Psoas muscle (tissue), 8 donors: Measurements from ENCODE around the gene SSC5D. TPM values are rescaled to one million over a fixed set of nuclear protein-coding genes. Genes with fewer than 3 reads are reported as not detected.

Experiments
- ATAC-seq, 4 donors: fragments of 200-7000 bp; cut with Tn5 transposase; one replicate each; pipeline ENCODE4 v1.9.1; 2020; ENCODE audit warnings: moderate library complexity in 3 of 4, mild to moderate bottlenecking in 2 of 4
- DNase-seq, 2 donors: peaks; one replicate each; pipeline ENCODE4 v3.0.0-alpha.2; 2020
- H3K27ac ChIP-seq: fragments of 200-600 bp; one replicate; pipeline ENCODE4 v1.8.0; 2022
- H3K27me3 ChIP-seq, 3 donors: fragments of 200-600 bp in 1 of 3; one replicate each; pipeline versions ENCODE4 v1.6.1 to v1.8.0; 2013 to 2022; ENCODE audit warnings: low read length in 2 of 3, mild to moderate bottlenecking in 2 of 3, moderate library complexity in 1 of 3; ENCODE audit not compliant: insufficient read depth in 3 of 3
- H3K36me3 ChIP-seq, 2 donors: fragments of 200-600 bp in 1 of 2; one replicate each; pipeline versions ENCODE4 v1.6.1 to v1.8.0; 2013 to 2022; ENCODE audit warnings: low read depth in 1 of 2, mild to moderate bottlenecking in 1 of 2, moderate library complexity in 1 of 2; ENCODE audit not compliant: insufficient read depth in 1 of 2
- H3K4me1 ChIP-seq: fragments of 200-600 bp; one replicate; pipeline ENCODE4 v1.8.0; 2022
- H3K4me3 ChIP-seq: fragments of 200-600 bp; one replicate; pipeline ENCODE4 v1.8.0; 2022; ENCODE audit warnings: mild to moderate bottlenecking
- H3K9me3 ChIP-seq: fragments of 200-600 bp; one replicate; pipeline ENCODE4 v1.8.0; 2022
- CTCF ChIP-seq: fragments of 200-600 bp; IDR thresholded peaks from one replicate; pipeline ENCODE4 v1.8.0; 2022; ENCODE audit warnings: antibody characterized with exemption
- WGBS, 3 donors: extraction: QIAGEN DNeasy Blood & Tissue Kit; methylation state at CpG; one replicate each; pipeline versions ENCODE4 v1.1.6 to v1.1.7; 2013; 5-methylcytosine and 5-hydroxymethylcytosine counted together
- intact Hi-C, 2 donors: fragments of 100-400 bp; cut with DNase I; formaldehyde crosslinking; loops; one replicate each; pipeline versions ENCODE4 v1.11.0 to v1.14.2; 2022
- polyA plus RNA-seq, 3 donors: library from polyadenylated mRNA; stranded (reverse); fragments of 200-250 nt; gene quantifications; one replicate each; pipeline ENCODE4 v1.2.3, GENCODE V29; 2013
- total RNA-seq, 4 donors: library from RNA; stranded (reverse); fragmentation: NEBNext Ultra II Directional in 2 of 4; extraction: Animal tissue kit (Norgen Biotek cat#: 25700) in 2 of 4; gene quantifications; one replicate each; pipeline versions ENCODE4 v1.2.1 to v1.2.4, GENCODE V29; 2021 to 2023
- donor health status: healthy with polysubstance abuse.
- donor health status: DM: no; HTN: no; CAD: no; lungs with moderate emphysema.
- donor health status: Bipolar disorder and iron deficiency.
- donor health status: healthy.
- donor health status: DM: yes; HTN: yes; CAD: no.
- donor health status: DM: no; HTN: no; CAD: no.
- donor health status: DM: no; HTN: no; CAD: no.
- donor health status: DM: yes; HTN: yes; CAD: no.

SSC5D gene
- total and polyA plus RNA-seq, 7 donors, result 0.11 to 4.6 (median 1.2) TPM

GRCh38 chr19:55484593-55485438, 3.4 kb upstream of the SSC5D start, which contains the start of gene NAT14:
Gene NAT14, plus strand, starts transcription at chr19:55485188. Its CDS starts 521 bp downstream, at chr19:55485709.
- intact Hi-C loops, result no loop called here
- TF ChIP-seq CTCF, result no peak
- ATAC-seq (peak; percentile 45 to 69 (median 53)), DNase-seq (peak; percentile 64 to 78)
- WGBS, 3 donors, result 1 to 2% (median 2%) methylated on average over 55 to 78 of the region's 78 CpGs
- H3K27me3 ChIP-seq, result peaks cover 0 to 9% (median 5%) of the 10 kb centered on the region in 3 donors
- H3K4me3 ChIP-seq, result peak within 1 kb of the TSS; percentile 69
- peaks cover 0 to 18% of the 10 kb centered on the region in 2 donors for H3K36me3 ChIP-seq
- peaks cover 9% of the 10 kb centered on the region for H3K4me1 ChIP-seq
- no peaks in the 10 kb centered on the region for H3K9me3 ChIP-seq
- H3K27ac ChIP-seq, result peak within 1 kb of the TSS; percentile 73

- Histone ChIP-seq H3K36me3 (peaks cover 0 to 18% of the 10 kb centered on the region in 2 donors), H3K4me3 (peak overlapping the region; percentile 69), H3K27me3 (peaks cover 0 to 9% (median 5%) of the 10 kb centered on the region in 3 donors), H3K27ac (peak overlapping the region; percentile 69), H3K9me3 (no peaks in the 10 kb centered on the region), H3K4me1 (peaks cover 9% of the 10 kb centered on the region)
- TF ChIP-seq CTCF, result no peak
- intact Hi-C loops, result no loop called here
- whole genome bisulfite sequencing, 3 donors, result 21 to 27% (median 23%) methylated on average over 17 to 18 of the region's 18 CpGs
- ATAC-seq (peak in 1 of 4 donors; percentile 1), DNase-seq (peak in 1 of 2 donors; percentile 53)
Measured at GRCh38 chr19:55485439-55486011, 2.7 kb upstream of the SSC5D start.

GRCh38 chr19:55486043-55486970, 1.9 kb upstream of the SSC5D start:
- H3K4me1 ChIP-seq, result peaks cover 9% of the 10 kb centered on the region
- ATAC-seq, result peak; percentile 3 to 54 (median 31)
- WGBS, 3 donors, result 29 to 61% (median 38%) methylated on average over 51 to 53 of the region's 53 CpGs

More at GRCh38 chr19:55486043-55486970, 1.9 kb upstream of the SSC5D start:
- Histone ChIP-seq H3K4me3 (peak overlapping the region; percentile 47), H3K36me3 (peaks cover 0 to 17% of the 10 kb centered on the region in 2 donors), H3K9me3 (no peaks in the 10 kb centered on the region), H3K27me3 (peaks cover 0 to 11% (median 5%) of the 10 kb centered on the region in 3 donors), H3K27ac (peak overlapping the region; percentile 73)
- DNase-seq, result peak in 1 of 2 donors; percentile 65
- peak; percentile 28 for TF ChIP-seq CTCF
- intact Hi-C loops, result no loop called here
